M059J (cell line): ENCODE data around the gene ADI1. TPM values are rescaled to one million over a fixed set of nuclear protein-coding genes. Genes with fewer than 3 reads are reported as not detected.

ENCODE experiments used
- DNase-seq: peaks from one replicate; pipeline ENCODE4 v3.0.0-alpha.2; 2012; ENCODE audit warnings: low read depth
- total RNA-seq: library from RNA; depleted of rRNA; stranded (reverse); fragments of >200 nt; shearing (Covaris generic); gene quantifications from 2 replicates; pipeline ENCODE4 v1.2.3, GENCODE V29; 2014; rRNA removed

ADI1 gene
- 66.9 and 83.1 TPM in 2 replicates for total RNA-seq

- peak; percentile 75 for DNase-seq
Measured at GRCh38 chr2:3519255-3520205, at the start of gene ADI1. Gene ADI1 (minus strand): TSS chr2:3519531. CDS start chr2:3519487, 44 bp downstream.

- no peak for DNase-seq
Measured at GRCh38 chr2:3566806-3567205, 47.5 kb upstream of the ADI1 start.

GRCh38 chr2:3565117-3565516 is 45.8 kb upstream of the ADI1 start:
- no peak for DNase-seq

- no peak for DNase-seq
Measured at GRCh38 chr2:3563521-3563976, 44.2 kb upstream of the ADI1 start.

- peak; percentile 96 for DNase-seq
Measured at GRCh38 chr2:3558205-3559014, 39.1 kb upstream of the ADI1 start, which contains the start of gene RNASEH1. Gene RNASEH1 (minus strand): TSS chr2:3558333. CDS start chr2:3558260, 73 bp downstream.

GRCh38 chr2:3557639-3558204 is 38.4 kb upstream of the ADI1 start:
- no peak for DNase-seq

- no peak for DNase-seq
Measured at GRCh38 chr2:3553946-3554345, 34.6 kb upstream of the ADI1 start.

GRCh38 chr2:3547915-3548314 is 28.6 kb upstream of the ADI1 start:
- no peak for DNase-seq

- DNase-seq: no peak
Measured at GRCh38 chr2:3545788-3546478, 26.6 kb upstream of the ADI1 start.

- DNase-seq: no peak
Measured at GRCh38 chr2:3543023-3543683, 23.8 kb upstream of the ADI1 start.

GRCh38 chr2:3542107-3542506 is 22.8 kb upstream of the ADI1 start:
- no peak for DNase-seq

GRCh38 chr2:3539836-3540235 is 20.5 kb upstream of the ADI1 start:
- no peak for DNase-seq

- peak; percentile 53 for DNase-seq
Measured at GRCh38 chr2:3536682-3537632, 17.6 kb upstream of the ADI1 start.

GRCh38 chr2:3535794-3536681 is 16.7 kb upstream of the ADI1 start:
- peak; percentile 91 for DNase-seq

GRCh38 chr2:3535467-3535793 is 16.1 kb upstream of the ADI1 start:
- no peak for DNase-seq

GRCh38 chr2:3534251-3534814 is 15.0 kb upstream of the ADI1 start:
- DNase-seq: no peak

GRCh38 chr2:3533836-3534235 is 14.5 kb upstream of the ADI1 start:
- no peak for DNase-seq

GRCh38 chr2:3532941-3533340 is 13.6 kb upstream of the ADI1 start:
- no peak for DNase-seq
